K562 (cell line): ENCODE measurements around the gene ULK3. TPM values are rescaled to one million over a fixed set of nuclear protein-coding genes. Genes with fewer than 3 reads are reported as not detected.

Source experiments
- ARID3A ChIP-seq: IDR thresholded peaks from 2 replicates; pipeline ENCODE4 v1.6.1; 2012; ENCODE audit warnings: low read depth, low read length, improper control_type of control experiment, borderline replicate concordance
- CBFA2T2 ChIP-seq: fragments of 450-650 bp; conservative IDR thresholded peaks from 2 replicates; pipeline ENCODE4 v1.6.1; 2017; ENCODE audit warnings: mild to moderate bottlenecking
- DDX20 ChIP-seq: fragments of 450-650 bp; IDR thresholded peaks from 2 replicates; pipeline ENCODE4 v1.6.1; 2016; ENCODE audit warnings: missing genetic modification characterization, low read depth, mild to moderate bottlenecking, missing compliant biosample characterization, moderate library complexity
- ELF2 ChIP-seq: fragments of 250-450 bp; sonication (Bioruptor Pico); IDR thresholded peaks from 2 replicates; pipeline ENCODE4 v1.5.0; 2021; ENCODE audit warnings: mild to moderate bottlenecking
- EP300 ChIP-seq: IDR thresholded peaks from 2 replicates; pipeline ENCODE4 v1.6.1; 2012; ENCODE audit warnings: low read length, improper control_type of control experiment
- ETV5 ChIP-seq: sonication (generic); formaldehyde crosslinking; IDR thresholded peaks from 2 replicates; pipeline ENCODE4 v1.4.0; 2020; ENCODE audit warnings: low read depth, mild to moderate bottlenecking, missing genetic modification reagents
- GATAD2A ChIP-seq: fragments of 450-650 bp; IDR thresholded peaks from 2 replicates; pipeline ENCODE4 v1.6.1; 2017
- HNRNPL ChIP-seq: fragments of 200-400 bp; formaldehyde crosslinking; IDR thresholded peaks from 2 replicates; pipeline ENCODE4 v1.6.1; 2017; ENCODE audit warnings: low read depth, mild to moderate bottlenecking, low read length
- LEF1 ChIP-seq: fragments of 450-650 bp; IDR thresholded peaks from 2 replicates; pipeline ENCODE4 v1.6.1; 2016; ENCODE audit warnings: mild to moderate bottlenecking
- MCM5 ChIP-seq: fragments of 450-650 bp; IDR thresholded peaks from 2 replicates; pipeline ENCODE4 v1.6.1; 2016; ENCODE audit warnings: low read depth
- MXI1 ChIP-seq: IDR thresholded peaks from 2 replicates; pipeline ENCODE4 v1.6.1; 2011; ENCODE audit warnings: low read depth, mild to moderate bottlenecking, improper control_type of control experiment, low read length
- NFE2L1 ChIP-seq: fragments of 450-650 bp; IDR thresholded peaks from 2 replicates; pipeline ENCODE4 v1.6.1; 2016; ENCODE audit warnings: missing genetic modification characterization, low read depth, mild to moderate bottlenecking, missing compliant biosample characterization, moderate library complexity, borderline replicate concordance
- POLR2AphosphoS5 ChIP-seq: IDR thresholded peaks from 2 replicates; pipeline ENCODE4 v1.6.1; 2011; ENCODE audit warnings: mild to moderate bottlenecking, low read depth, low read length, moderate library complexity; ENCODE audit not compliant: control insufficient read depth, insufficient read depth
- POLR2H ChIP-seq: IDR thresholded peaks from 2 replicates; pipeline ENCODE4 v1.6.1; 2016; ENCODE audit warnings: missing genetic modification characterization, low read depth, mild to moderate bottlenecking, control low read depth, missing compliant biosample characterization, moderate library complexity
- RBFOX2 ChIP-seq: fragments of 200-400 bp; formaldehyde crosslinking; IDR thresholded peaks from 2 replicates; pipeline ENCODE4 v1.6.1; 2017; ENCODE audit warnings: low read depth, mild to moderate bottlenecking, low read length, moderate library complexity
- SMARCA5 ChIP-seq: fragments of 450-650 bp; IDR thresholded peaks from 2 replicates; pipeline ENCODE4 v1.6.1; 2016
- SMARCB1 ChIP-seq: IDR thresholded peaks from 2 replicates; pipeline ENCODE4 v1.6.1; 2011; ENCODE audit warnings: improper control_type of control experiment, low read depth; ENCODE audit not compliant: insufficient read length
- TEAD4 ChIP-seq, 2 experiments: sonication (generic) in 1 of 2; formaldehyde crosslinking in 1 of 2; IDR thresholded peaks; 2 replicates each; pipeline versions ENCODE4 v1.6.1 to v1.8.0; 2012 to 2022; ENCODE audit warnings: borderline replicate concordance in 1 of 2, inconsistent platforms in 1 of 2, low read length in 1 of 2, mild to moderate bottlenecking in 1 of 2, missing genetic modification reagents in 1 of 2
- TFAM ChIP-seq: fragments of 250-450 bp; sonication (Bioruptor Pico); conservative IDR thresholded peaks from 2 replicates; pipeline ENCODE4 v1.5.0; 2021; ENCODE audit warnings: mild to moderate bottlenecking, moderate library complexity
- ZBTB12 ChIP-seq: fragments of 250-450 bp; sonication (Bioruptor Pico); IDR thresholded peaks from 2 replicates; pipeline ENCODE4 v1.4.0; 2020
- ZFP30 ChIP-seq: fragments of 250-450 bp; sonication (Bioruptor Pico); IDR thresholded peaks from 2 replicates; pipeline ENCODE4 v1.8.0; 2022; ENCODE audit warnings: moderate library complexity, mild to moderate bottlenecking, inconsistent platforms, borderline replicate concordance
- ZFPM2 ChIP-seq: fragments of 250-450 bp; sonication (Bioruptor Pico); IDR thresholded peaks from 2 replicates; pipeline ENCODE4 v1.5.1; 2022; ENCODE audit warnings: mild to moderate bottlenecking
- ZKSCAN1 ChIP-seq: fragments of 150-350 bp; IDR thresholded peaks from 2 replicates; pipeline ENCODE4 v1.6.1; 2016; ENCODE audit warnings: low read depth, low read length
- ZNF274 ChIP-seq: IDR thresholded peaks from 2 replicates; pipeline ENCODE4 v1.6.1; 2011; ENCODE audit warnings: low read depth, mild to moderate bottlenecking, low read length, moderate library complexity, borderline replicate concordance
- ZNF316 ChIP-seq: fragments of 450-650 bp; IDR thresholded peaks from 2 replicates; pipeline ENCODE4 v1.6.1; 2016
- ZNF655 ChIP-seq: fragments of 250-450 bp; sonication (Bioruptor Pico); IDR thresholded peaks from 2 replicates; pipeline ENCODE4 v1.5.0; 2021
- ZNF830 ChIP-seq: fragments of 250-450 bp; sonication (Bioruptor Pico); IDR thresholded peaks from 2 replicates; pipeline ENCODE4 v1.5.0; 2021; ENCODE audit warnings: mild to moderate bottlenecking
- polyA plus RNA-seq, 8 experiments: library from polyadenylated mRNA; depleted of rRNA in 4 of 8; stranded (reverse) in 5 of 8; unstranded in 3 of 8; fragments of >200 nt; fragmentation: Nextera tagmentation in 2 of 8; fragmentation: Illumina TruSeq in 1 of 8; extraction: Ambion mirVana in 2 of 8; extraction: Trizol in 1 of 8; gene quantifications; 2 replicates each; pipeline versions ENCODE4 v1.2.1 to v1.2.3, GENCODE V29; 2011 to 2014; ENCODE audit warnings: inconsistent platforms in 1 of 8, missing spikeins in 1 of 8
- total RNA-seq, 7 experiments: library from RNA; depleted of rRNA in 6 of 7; stranded (reverse); fragments of >200 nt in 6 of 7; fragmentation: Illumina TruSeq in 2 of 7; extraction: Trizol in 2 of 7; gene quantifications; 2 replicates each; pipeline versions ENCODE4 v1.2.1 to v1.2.3, GENCODE V29; 2011 to 2021; ENCODE audit warnings: low replicate concordance in 1 of 7

ULK3 gene
- total and polyA plus RNA-seq, 9 of the 15 experiments (the other 6 are each of a cell fraction or from before 2014, with no cell fraction given): 0.68 to 68.0 (median 34.9) TPM

- TF ChIP-seq MCM5 (no peak), ZNF316 (0 out of 2 replicates have a peak, but pooled peaks have one; percentile 3), ELF2 (CRISPR knock-in tag) (peak; percentile 95), ZNF274 (no peak), ZKSCAN1 (no peak), ZNF655 (CRISPR knock-in tag) (no peak), ZFPM2 (CRISPR knock-in tag) (no peak), TFAM (CRISPR knock-in tag) (no peak), DDX20 (no peak), MXI1 (no peak), ARID3A (no peak), ZFP30 (CRISPR knock-in tag) (no peak), SMARCA5 (no peak), ZBTB12 (CRISPR knock-in tag) (peak; percentile 50; the same call in 1 of the 2 replicates), GATAD2A (no peak), EP300 (no peak), HNRNPL (no peak), ETV5 (CRISPR knock-in tag) (peak; percentile 59), LEF1 (no peak), POLR2AphosphoS5 (peak; percentile 71; the same call in 1 of the 2 replicates), CBFA2T2 (no peak), ZNF830 (CRISPR knock-in tag) (no peak), SMARCB1 (no peak), NFE2L1 (tag) (no peak), TEAD4 (IDR thresholded peaks at IDR 0.05; ENCODE audit: low read length) (no peak), TEAD4 (CRISPR knock-in tag; IDR thresholded peaks at IDR 0.05; ENCODE audit: borderline replicate concordance) (no peak), POLR2H (peak; percentile 62; the same call in 1 of the 2 replicates), RBFOX2 (peak; percentile 91)
These were observed 30.2 kb upstream of the ULK3 start, which contains the start of gene SCAMP2 (continued) for GRCh38 chr15:74873036-74873755.
